Activated CD8-positive, alpha-beta memory T cell treated with anti-CD3 and anti-CD28 coated beads, Interleukin-2, amount 10 ng/mL, durations not matched to agents 7 days and 5 days (primary cell): ENCODE measurements around the gene UBE3D. TPM values are rescaled to one million over a fixed set of nuclear protein-coding genes. Genes with fewer than 3 reads are reported as not detected.

ENCODE experiments used
- ATAC-seq: fragments of 150-1000 bp; cut with Tn5 transposase; one replicate; pipeline ENCODE4 v1.10.0; 2021; ENCODE audit warnings: moderate library complexity
- CTCF ChIA-PET: fragments of 350-600 bp; sonication (Branson Sonifier 250); formaldehyde crosslinking; loops from one replicate; lab custom pipeline; 2021; ENCODE audit warnings: antibody characterized with exemption; lab: Charles Lee
- DNase-seq: peaks from one replicate; pipeline ENCODE4 v3.0.0-alpha.2; 2020
- H3K27ac Mint-ChIP-seq: one replicate; pipeline ENCODE4 v1.8.0; 2021; ENCODE audit warnings: mild to moderate bottlenecking, mixed read lengths
- H3K27me3 Mint-ChIP-seq: one replicate; pipeline ENCODE4 v1.8.0; 2021; ENCODE audit warnings: mixed read lengths
- H3K36me3 Mint-ChIP-seq: one replicate; pipeline ENCODE4 v1.8.0; 2021; ENCODE audit warnings: mild to moderate bottlenecking, mixed read lengths
- H3K4me1 Mint-ChIP-seq: one replicate; pipeline ENCODE4 v1.8.0; 2021; ENCODE audit warnings: mixed read lengths
- H3K4me3 Mint-ChIP-seq: one replicate; pipeline ENCODE4 v1.8.0; 2021; ENCODE audit warnings: mild to moderate bottlenecking, moderate library complexity, mixed read lengths
- H3K9me3 Mint-ChIP-seq: one replicate; pipeline ENCODE4 v1.8.0; 2022; ENCODE audit warnings: low read depth, mixed read lengths
- total RNA-seq, 2 experiments: library from RNA; stranded (reverse); gene quantifications; one replicate each; pipeline ENCODE4 v1.2.3, GENCODE V29; 2021

The UBE3D gene
- total RNA-seq, 2 experiments from 2014 or later, result 4.6 to 4.7 TPM

DNA sequence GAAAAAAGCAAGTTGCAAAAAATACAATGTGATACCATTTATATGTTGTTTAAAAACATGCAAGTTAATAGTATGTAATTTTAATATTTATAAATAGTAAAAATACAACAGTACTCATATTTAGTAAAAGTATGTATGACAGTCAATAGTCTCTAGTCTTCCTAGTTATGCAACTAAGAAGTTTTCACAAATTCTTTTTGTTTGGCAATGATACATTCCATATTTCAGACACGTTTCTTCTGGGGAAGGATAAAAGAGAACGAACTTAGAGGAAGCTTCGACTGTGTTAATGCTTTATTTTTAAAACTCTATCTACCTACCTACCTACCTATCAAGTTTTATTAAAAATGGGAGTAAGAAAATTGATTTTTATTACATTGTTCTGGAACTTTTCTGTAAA is 77.7 kb downstream of the UBE3D start:
- CTCF ChIA-PET, result no interaction called here
- DNase-seq (no peak), ATAC-seq (no peak)
- H3K27ac Mint-ChIP-seq, result no peak overlapping the region
- H3K4me1 Mint-ChIP-seq, result no peaks in the 10 kb centered on the region
- H3K9me3 Mint-ChIP-seq, result no peaks in the 10 kb centered on the region
- H3K27me3 Mint-ChIP-seq, result no peaks in the 10 kb centered on the region
- no peak overlapping the region for H3K4me3 Mint-ChIP-seq
- H3K36me3 Mint-ChIP-seq, result peaks cover 1% of the 10 kb centered on the region

DNA sequence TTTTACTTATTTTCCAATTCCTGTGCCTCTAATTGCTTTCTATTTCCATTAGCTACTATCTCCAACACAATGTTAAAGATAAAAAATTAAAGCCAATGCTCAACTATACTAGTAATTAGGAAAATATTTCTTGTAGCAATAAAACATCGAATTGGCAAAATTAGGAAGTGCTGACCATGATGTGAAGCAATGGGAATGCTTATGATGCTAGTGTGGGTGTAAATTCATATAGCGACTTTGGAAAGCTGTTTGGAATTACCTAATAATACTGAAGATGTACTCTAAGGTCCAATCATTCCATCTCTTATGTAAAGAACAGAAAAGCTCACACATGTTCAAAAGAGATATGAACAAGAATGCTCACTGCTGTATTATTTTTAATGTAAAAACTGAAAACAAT is 78.2 kb downstream of the UBE3D start:
- Mint-ChIP-seq H3K27me3 (no peaks in the 10 kb centered on the region), H3K27ac (no peak overlapping the region), H3K4me1 (no peaks in the 10 kb centered on the region), H3K36me3 (no peaks in the 10 kb centered on the region), H3K9me3 (no peaks in the 10 kb centered on the region), H3K4me3 (no peak overlapping the region)
- DNase-seq (no peak), ATAC-seq (no peak)
- CTCF ChIA-PET, result no interaction called here

DNA sequence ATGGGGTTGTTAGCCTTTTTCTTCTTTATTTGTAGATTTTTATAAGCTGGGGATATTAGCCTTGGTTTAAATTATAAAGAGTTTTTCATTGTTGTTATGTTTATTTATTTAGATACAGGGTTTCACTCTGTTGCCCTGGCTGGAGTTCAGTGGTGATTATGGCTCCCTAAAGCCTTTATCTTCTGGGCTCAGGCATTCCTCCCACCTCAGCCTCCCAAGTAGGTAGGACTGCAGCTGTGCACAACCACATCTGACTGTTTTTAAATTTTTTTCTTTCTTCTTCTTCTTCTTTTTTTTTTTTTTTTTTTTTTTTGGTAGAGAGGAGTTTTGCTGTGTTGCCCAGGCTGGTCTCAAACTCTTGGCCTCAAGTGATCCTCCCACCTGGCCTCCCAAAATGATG is 80.9 kb downstream of the UBE3D start:
- H3K36me3 Mint-ChIP-seq, result no peaks in the 10 kb centered on the region
- no peaks in the 10 kb centered on the region for H3K9me3 Mint-ChIP-seq
- H3K27me3 Mint-ChIP-seq, result no peaks in the 10 kb centered on the region
- no peak overlapping the region for H3K27ac Mint-ChIP-seq
- H3K4me1 Mint-ChIP-seq, result no peaks in the 10 kb centered on the region
- DNase-seq (no peak), ATAC-seq (no peak)
- no peak overlapping the region for H3K4me3 Mint-ChIP-seq
- CTCF ChIA-PET, result no interaction called here

DNA sequence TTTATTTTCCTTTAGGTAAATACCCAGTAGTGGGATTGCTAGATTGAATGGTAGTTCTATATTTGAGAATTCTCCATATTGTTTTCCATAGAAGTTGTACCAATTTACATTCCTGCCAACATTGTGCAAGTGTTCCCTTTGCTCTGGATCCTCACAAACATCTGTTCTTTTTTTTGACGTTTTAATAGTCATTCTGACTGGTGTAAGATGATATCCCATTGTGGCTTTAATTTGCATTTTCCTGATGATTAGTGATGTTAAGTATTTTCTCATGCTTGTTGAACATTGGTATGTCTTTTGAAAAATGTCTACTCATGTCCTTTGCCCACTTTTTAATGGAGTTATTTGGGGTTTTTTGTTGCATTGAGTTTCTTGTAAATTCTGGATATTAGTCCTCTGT is 85.6 kb downstream of the UBE3D start:
- CTCF ChIA-PET, result no interaction called here
- H3K36me3 Mint-ChIP-seq, result no peaks in the 10 kb centered on the region
- H3K4me1 Mint-ChIP-seq, result no peaks in the 10 kb centered on the region
- no peak overlapping the region for H3K4me3 Mint-ChIP-seq
- DNase-seq (no peak), ATAC-seq (no peak)
- no peaks in the 10 kb centered on the region for H3K27me3 Mint-ChIP-seq
- H3K9me3 Mint-ChIP-seq, result no peaks in the 10 kb centered on the region
- H3K27ac Mint-ChIP-seq, result no peak overlapping the region

DNA sequence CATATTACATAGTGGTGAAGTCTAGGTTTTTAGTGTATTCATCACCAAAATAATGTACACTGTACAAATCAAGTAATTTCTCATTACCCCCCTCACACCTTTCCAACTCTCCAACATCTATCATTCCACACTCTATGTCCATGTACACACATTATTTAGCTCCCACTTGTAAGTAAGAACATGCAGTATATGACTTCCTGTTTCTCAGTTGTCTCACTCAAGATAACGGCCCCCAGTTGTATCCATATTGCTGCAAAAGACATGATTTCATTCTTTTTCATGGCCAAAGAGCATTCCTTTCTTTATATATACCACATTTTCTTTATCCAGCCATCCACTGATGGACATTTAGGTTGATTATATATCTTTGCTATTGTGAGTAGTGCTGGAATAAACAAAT is 86.0 kb downstream of the UBE3D start:
- CTCF ChIA-PET, result no interaction called here
- no peak for ATAC-seq
- Mint-ChIP-seq H3K27me3 (no peaks in the 10 kb centered on the region), H3K27ac (no peak overlapping the region), H3K4me3 (no peak overlapping the region), H3K36me3 (no peaks in the 10 kb centered on the region), H3K9me3 (no peaks in the 10 kb centered on the region), H3K4me1 (no peaks in the 10 kb centered on the region)
- no peak for DNase-seq

DNA sequence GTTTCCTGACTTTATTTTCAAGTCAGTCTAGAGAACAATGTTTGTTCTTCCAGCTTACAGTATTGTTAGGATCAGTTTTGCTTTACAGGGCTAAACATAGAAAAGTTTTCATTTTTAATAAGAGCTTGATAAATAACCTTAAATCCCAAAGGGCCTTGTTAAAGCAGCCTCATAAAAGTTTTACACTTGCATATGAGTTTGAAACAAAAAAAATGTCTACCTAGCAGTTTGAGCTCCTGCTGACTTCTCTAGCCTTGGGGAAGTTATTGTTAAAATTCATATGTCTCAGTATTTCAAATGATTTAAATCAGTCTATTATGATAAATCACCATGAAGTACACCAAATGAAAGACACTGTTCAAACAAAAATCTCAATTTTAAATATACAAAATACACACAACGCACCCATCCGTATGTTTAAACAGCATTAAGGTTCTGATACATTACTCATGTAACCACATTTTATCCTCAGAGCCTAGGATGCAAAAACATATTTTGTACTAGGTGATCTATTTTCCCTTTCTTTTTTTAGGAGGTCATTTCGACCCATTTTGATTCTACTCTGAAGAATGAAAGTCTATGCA is 87.2 kb downstream of the UBE3D start:
- H3K27me3 Mint-ChIP-seq, result no peaks in the 10 kb centered on the region
- DNase-seq (no peak), ATAC-seq (no peak)
- H3K4me1 Mint-ChIP-seq, result no peaks in the 10 kb centered on the region
- CTCF ChIA-PET, result no interaction called here
- H3K27ac Mint-ChIP-seq, result no peak overlapping the region
- H3K9me3 Mint-ChIP-seq, result no peaks in the 10 kb centered on the region
- no peak overlapping the region for H3K4me3 Mint-ChIP-seq
- no peaks in the 10 kb centered on the region for H3K36me3 Mint-ChIP-seq

DNA sequence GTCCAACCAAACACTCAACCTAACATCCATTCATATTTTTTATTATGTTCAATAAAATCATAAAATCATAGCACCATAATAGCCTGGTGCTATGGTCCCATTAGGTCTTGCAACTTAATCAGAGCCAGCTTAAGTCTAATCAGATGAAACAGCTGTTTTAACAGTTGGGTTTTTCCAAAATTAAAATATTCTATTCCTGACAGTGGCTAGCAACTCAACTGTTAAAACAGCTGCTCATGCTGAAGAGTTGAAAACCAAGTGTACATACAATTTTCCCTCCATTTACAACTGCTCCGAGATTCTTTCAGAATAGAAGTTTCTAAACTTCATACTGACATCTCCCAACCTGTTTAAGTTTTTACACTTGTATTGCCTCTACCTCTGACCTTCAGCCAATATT is 89.5 kb downstream of the UBE3D start:
- ATAC-seq, result no peak

DNA sequence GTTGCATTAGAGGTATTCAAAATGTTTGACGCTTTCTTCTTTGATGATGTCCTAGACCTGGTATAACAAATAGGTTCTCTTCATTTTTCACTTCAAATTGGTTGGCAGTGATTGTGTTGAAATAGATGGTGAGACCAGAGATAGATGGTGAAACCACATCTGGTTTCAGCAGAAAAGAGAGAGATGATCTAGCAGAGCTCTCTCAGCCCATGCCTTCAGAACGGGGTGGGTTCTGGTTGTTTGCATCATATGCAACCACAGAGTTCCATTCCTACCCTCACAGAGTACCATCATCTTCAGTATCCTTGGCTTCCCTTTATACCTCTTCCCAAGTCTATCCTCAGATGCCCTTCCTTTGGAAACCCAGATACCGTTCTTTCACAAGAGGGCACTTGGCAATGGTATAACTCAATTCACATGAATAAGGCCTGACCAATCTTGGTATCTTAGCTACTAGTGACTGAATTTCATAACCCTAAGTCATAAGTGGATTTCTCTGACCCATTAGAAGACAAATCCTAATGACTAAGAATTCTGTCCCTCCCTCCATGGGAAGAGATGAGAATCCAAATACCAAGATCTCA is 93.7 kb downstream of the UBE3D start:
- no peak for ATAC-seq
- Mint-ChIP-seq H3K27ac (no peak overlapping the region), H3K4me3 (no peak overlapping the region), H3K27me3 (no peaks in the 10 kb centered on the region), H3K4me1 (no peaks in the 10 kb centered on the region), H3K36me3 (peaks cover under 1% of the 10 kb centered on the region), H3K9me3 (peaks cover 1% of the 10 kb centered on the region)
- CTCF ChIA-PET, result no interaction called here
- no peak for DNase-seq

More for the DNA sequence above, 89.5 kb downstream of the UBE3D start:
- DNase-seq, result no peak
- CTCF ChIA-PET, result no interaction called here
- no peaks in the 10 kb centered on the region for H3K27me3 Mint-ChIP-seq
- no peak overlapping the region for H3K4me3 Mint-ChIP-seq
- no peaks in the 10 kb centered on the region for H3K4me1 Mint-ChIP-seq
- H3K36me3 Mint-ChIP-seq, result no peaks in the 10 kb centered on the region
- no peak overlapping the region for H3K27ac Mint-ChIP-seq
- H3K9me3 Mint-ChIP-seq, result no peaks in the 10 kb centered on the region

DNA sequence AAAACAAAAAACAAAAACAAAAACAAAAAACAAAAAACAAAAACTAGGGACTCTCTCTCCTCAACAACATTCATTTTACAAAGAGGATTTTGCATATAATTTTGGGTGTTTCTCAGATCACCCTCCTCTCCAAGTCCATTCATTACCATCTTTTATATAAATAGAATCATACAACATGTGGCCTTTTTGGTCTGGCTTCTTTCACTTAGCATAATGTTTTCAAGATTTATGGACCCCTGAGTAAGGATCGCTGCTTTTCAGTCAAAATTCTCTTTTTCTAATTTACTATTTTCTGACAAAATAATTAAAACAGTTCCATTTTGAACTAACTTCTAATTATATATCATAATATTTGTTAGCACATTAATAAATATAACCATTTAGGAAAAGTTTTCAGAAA is 94.8 kb downstream of the UBE3D start:
- DNase-seq (no peak), ATAC-seq (no peak)
- no peaks in the 10 kb centered on the region for H3K27me3 Mint-ChIP-seq
- no peaks in the 10 kb centered on the region for H3K4me1 Mint-ChIP-seq
- H3K36me3 Mint-ChIP-seq, result peaks cover 2% of the 10 kb centered on the region
- H3K27ac Mint-ChIP-seq, result no peak overlapping the region
- H3K4me3 Mint-ChIP-seq, result no peak overlapping the region
- CTCF ChIA-PET, result no interaction called here
- H3K9me3 Mint-ChIP-seq, result peaks cover 2% of the 10 kb centered on the region

DNA sequence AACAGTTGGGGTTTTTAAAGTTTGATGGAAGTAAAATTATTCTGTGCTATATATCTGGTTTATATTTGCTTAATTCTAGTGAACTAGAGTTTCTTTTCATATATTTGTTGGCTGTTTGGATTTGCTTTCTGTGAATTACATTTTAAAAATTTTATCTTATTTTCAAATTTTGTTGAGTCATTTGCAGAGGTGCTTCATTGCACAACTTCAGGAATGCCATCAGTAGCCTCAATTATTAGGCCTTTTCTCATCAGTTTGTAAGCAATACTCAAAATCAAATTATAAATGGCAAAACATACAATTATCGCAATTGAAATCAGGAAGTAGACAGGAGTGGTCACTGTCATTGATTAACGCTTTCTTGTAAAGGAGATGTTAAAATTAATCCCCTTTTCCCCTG is 96.9 kb downstream of the UBE3D start:
- no peak for ATAC-seq
- Mint-ChIP-seq H3K27me3 (no peaks in the 10 kb centered on the region), H3K27ac (no peak overlapping the region), H3K9me3 (peaks cover 2% of the 10 kb centered on the region), H3K4me3 (no peak overlapping the region), H3K36me3 (peaks cover 2% of the 10 kb centered on the region), H3K4me1 (no peaks in the 10 kb centered on the region)
- no peak for DNase-seq
- CTCF ChIA-PET, result no interaction called here

DNA sequence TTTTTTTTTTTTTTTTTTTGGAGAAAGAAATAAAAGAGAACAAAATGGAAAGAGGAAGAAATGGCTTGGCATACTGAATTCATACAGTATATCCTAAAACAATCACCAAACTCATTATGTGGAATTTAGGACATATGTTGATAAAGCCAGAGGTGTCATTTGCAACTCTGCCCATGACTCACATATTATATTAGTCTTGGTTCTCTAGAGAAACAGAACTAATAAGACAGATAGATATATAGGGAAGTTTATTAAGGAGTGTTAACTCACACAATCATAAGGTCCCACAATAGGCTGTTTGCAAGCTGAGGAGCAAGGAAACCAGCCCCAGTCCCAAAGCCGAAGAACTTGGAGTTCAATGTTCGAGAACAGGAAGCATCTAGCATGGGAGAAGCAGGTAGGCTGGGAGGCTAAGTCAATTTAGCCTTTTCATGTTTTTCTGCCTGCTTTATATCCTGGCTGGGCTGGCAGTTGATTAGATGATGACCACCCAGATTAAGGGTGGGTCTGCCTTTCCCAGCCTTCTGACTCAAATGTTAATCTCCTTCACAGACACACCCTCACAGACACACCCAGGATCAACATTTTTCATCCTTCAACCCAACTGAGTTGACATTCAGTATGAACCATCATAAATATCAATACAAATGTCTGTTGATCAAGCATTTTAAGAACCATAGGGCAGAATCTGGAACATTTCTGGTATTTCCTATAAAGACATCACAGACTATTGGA is 102.3 kb downstream of the UBE3D start:
- Mint-ChIP-seq H3K27ac (no peak overlapping the region), H3K4me1 (no peaks in the 10 kb centered on the region), H3K9me3 (peaks cover 2% of the 10 kb centered on the region), H3K36me3 (peaks cover 2% of the 10 kb centered on the region), H3K4me3 (no peak overlapping the region), H3K27me3 (no peaks in the 10 kb centered on the region)
- no peak for DNase-seq
- no peak for ATAC-seq
- CTCF ChIA-PET, result no interaction called here

DNA sequence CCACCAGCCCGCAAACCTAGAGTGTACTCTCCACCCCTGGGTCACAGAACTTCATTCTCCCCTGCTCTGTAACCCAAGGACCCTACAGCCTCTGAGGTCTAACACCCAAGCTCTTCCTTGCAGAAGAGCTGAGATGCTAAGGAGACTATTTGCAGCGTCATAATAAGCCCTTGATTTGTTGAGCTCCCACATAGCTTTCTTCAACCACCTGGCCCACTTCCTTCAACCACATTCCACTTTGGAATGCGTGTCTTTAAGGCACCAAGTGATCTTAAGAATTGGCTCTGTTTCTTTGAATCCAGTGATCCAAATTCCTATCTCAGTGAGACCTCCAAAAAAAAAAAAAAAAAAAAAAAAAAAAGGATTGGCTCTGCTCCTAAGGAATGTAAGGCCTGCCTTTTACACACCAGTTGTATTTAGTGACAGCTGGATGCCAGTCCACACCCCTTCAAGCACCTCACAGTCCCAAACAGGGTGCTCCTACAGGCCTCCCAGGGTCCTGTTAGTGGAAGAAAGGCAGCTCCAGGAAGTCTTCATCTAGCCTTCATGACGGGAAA is 106.2 kb downstream of the UBE3D start:
- H3K36me3 Mint-ChIP-seq, result peaks cover 3% of the 10 kb centered on the region
- no peaks in the 10 kb centered on the region for H3K4me1 Mint-ChIP-seq
- no peaks in the 10 kb centered on the region for H3K9me3 Mint-ChIP-seq
- no peak overlapping the region for H3K27ac Mint-ChIP-seq
- H3K27me3 Mint-ChIP-seq, result no peaks in the 10 kb centered on the region
- CTCF ChIA-PET, result no interaction called here
- ATAC-seq, result no peak
- no peak overlapping the region for H3K4me3 Mint-ChIP-seq
- DNase-seq, result no peak

DNA sequence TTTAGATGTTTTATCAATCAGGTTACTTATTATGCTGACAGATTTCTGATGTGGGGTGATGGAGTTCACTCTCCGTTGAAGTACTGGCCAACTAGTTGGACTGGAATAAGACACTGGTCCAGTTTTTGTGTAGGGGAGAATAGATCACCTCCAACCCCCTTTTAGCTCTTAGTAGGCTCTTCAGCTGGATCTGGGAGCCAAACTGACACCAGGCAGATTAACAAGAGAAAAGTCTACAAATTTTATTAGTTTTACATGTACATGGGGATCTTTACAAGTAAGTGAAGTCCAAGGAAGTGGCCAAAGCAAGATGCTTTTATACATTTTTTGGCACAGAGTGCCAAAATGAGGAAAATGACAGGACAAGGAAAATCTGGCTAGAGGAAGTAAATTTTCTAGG is 107.1 kb downstream of the UBE3D start:
- H3K36me3 Mint-ChIP-seq, result peaks cover 3% of the 10 kb centered on the region
- no peak overlapping the region for H3K27ac Mint-ChIP-seq
- H3K9me3 Mint-ChIP-seq, result no peaks in the 10 kb centered on the region
- CTCF ChIA-PET, result no interaction called here
- H3K4me1 Mint-ChIP-seq, result no peaks in the 10 kb centered on the region
- no peaks in the 10 kb centered on the region for H3K27me3 Mint-ChIP-seq
- H3K4me3 Mint-ChIP-seq, result no peak overlapping the region
- ATAC-seq (no peak), DNase-seq (no peak)

DNA sequence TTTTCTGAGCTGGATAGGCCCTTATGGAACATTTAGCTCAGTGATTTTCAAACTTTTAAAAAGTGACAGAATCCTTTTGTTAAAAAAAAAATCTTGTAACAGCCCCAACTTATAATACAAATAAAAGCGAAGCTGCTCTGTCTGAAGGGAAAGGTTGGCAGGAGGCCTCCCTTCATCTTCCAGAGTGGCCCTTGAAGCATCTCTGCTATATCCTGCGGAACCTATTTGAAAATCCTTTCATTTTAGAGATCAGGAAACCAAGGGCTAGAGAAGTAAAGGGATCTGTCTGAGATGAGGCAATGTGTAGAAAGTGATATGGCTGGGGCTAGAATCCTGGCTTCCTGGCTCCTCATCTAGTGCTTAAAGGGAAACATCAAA is 107.8 kb downstream of the UBE3D start:
- CTCF ChIA-PET, result no interaction called here
- Mint-ChIP-seq H3K27ac (no peak overlapping the region), H3K27me3 (no peaks in the 10 kb centered on the region), H3K4me3 (no peak overlapping the region), H3K4me1 (no peaks in the 10 kb centered on the region), H3K36me3 (peaks cover 3% of the 10 kb centered on the region), H3K9me3 (no peaks in the 10 kb centered on the region)
- DNase-seq (no peak), ATAC-seq (no peak)
